Epithelial cell of proximal tubule (primary cell): ENCODE data around the gene SURF6. TPM values are rescaled to one million over a fixed set of nuclear protein-coding genes. Genes with fewer than 3 reads are reported as not detected.
A peak's percentile ranks its signal among the peaks of the same experiment; 100 is the strongest.
"Not testable (repeated sequence)": the region's sequence is repeated elsewhere in the genome, so short reads cannot be mapped to it uniquely, and the experiment has no call there.

Experiments used
- DNase-seq: peaks from one replicate; pipeline ENCODE4 v3.0.0-alpha.2; 2011; ENCODE audit warnings: low read depth
- H3K4me3 ChIP-seq: 2 replicates; pipeline ENCODE4 v1.5.1; 2011; ENCODE audit warnings: low read depth, mild to moderate bottlenecking, low read length
- total RNA-seq: library from RNA; depleted of rRNA; stranded (reverse); fragments of >200 nt; gene quantifications from 2 replicates; pipeline ENCODE4 v1.2.3, GENCODE V29; 2015
- TF ChIP-seq, protein P1 (sequence below): conservative IDR thresholded peaks from 2 replicates; pipeline ENCODE4 v1.5.1; 2012; ENCODE audit warnings: low read depth, mild to moderate bottlenecking, low read length

SURF6 gene
- total RNA-seq, 1 donor from 2014 or later = 16.7 TPM

DNA sequence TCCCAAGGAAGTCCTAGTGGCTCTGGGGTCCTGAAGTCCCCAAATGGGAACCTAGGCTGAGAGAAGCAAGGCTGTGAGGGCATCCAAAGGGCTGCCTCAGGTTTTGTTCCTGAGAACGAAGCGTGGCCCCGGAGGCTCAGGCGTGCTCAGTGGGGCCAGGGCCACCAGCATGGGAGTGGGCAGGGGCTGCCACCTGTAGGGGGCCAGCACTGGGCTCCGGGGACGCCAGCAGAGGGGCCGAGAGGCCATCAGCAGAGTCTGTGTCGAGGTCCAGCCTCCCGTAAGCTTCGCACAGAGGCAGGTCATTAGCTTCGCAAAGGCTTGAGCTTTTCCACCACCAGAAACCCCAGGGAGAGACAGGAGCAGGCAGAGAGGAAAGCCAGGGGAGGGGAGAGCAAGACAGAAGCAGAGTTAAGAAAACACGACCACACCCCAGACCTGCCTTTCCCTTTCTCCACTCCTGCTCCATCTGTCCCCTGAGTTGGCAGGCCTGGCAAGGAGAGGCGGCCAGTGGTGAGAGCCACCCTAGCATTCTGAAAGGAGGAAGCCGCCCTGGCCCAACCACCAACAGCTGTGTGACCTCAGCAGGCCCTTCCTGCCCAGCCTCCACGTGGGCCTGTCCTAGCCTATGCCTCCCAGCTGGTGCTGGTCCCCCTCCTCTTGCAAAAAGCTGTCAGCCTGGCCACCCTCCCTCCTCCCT is 5.5 kb upstream of the SURF6 start:
- TF ChIP-seq, protein P1, sequence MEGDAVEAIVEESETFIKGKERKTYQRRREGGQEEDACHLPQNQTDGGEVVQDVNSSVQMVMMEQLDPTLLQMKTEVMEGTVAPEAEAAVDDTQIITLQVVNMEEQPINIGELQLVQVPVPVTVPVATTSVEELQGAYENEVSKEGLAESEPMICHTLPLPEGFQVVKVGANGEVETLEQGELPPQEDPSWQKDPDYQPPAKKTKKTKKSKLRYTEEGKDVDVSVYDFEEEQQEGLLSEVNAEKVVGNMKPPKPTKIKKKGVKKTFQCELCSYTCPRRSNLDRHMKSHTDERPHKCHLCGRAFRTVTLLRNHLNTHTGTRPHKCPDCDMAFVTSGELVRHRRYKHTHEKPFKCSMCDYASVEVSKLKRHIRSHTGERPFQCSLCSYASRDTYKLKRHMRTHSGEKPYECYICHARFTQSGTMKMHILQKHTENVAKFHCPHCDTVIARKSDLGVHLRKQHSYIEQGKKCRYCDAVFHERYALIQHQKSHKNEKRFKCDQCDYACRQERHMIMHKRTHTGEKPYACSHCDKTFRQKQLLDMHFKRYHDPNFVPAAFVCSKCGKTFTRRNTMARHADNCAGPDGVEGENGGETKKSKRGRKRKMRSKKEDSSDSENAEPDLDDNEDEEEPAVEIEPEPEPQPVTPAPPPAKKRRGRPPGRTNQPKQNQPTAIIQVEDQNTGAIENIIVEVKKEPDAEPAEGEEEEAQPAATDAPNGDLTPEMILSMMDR = no peak
- DNase-seq = no peak
- no peak overlapping the region for H3K4me3 ChIP-seq

DNA sequence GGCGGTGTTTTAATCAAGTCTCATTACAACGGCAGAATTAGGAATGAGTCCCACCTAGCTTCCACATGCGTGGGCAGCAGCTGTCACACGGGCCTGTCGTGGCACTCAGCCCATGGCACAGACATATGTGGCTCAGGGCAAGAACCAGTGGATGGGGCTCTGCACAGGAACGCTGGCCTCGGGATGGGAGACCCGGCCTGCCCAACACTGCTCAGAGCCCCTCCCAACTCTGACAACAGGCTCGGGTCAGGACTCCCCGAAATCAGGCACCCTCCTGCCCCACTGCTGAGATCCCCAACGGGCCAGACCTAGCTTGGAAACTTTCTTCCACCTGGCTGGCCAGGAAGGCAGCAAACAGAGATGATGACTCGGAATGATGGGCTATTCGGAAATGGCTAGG is 4.9 kb upstream of the SURF6 start:
- no peak for DNase-seq
- TF ChIP-seq, protein P1 = no peak
- no peak overlapping the region for H3K4me3 ChIP-seq

DNA sequence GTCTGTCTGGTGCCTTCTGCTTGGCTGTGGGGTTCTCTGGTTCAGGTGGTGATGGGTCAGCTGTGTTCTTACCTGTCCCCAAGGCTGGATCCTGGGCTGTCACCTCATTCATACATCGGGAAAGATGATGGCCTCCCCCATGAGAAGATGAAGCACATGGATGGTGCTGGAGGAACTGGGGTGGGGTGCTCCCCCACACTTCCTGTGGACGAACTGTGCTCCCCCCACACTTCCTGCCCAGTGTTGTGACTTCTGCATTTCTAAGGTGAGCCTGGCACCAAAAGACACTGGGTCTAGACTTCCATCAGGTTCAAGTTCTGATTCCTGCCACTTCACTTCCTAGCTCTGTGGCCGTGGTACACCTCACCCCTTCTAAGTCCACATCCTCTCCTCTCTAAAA is 4.3 kb upstream of the SURF6 start:
- DNase-seq = no peak
- no peak overlapping the region for H3K4me3 ChIP-seq
- TF ChIP-seq, protein P1 = no peak

DNA sequence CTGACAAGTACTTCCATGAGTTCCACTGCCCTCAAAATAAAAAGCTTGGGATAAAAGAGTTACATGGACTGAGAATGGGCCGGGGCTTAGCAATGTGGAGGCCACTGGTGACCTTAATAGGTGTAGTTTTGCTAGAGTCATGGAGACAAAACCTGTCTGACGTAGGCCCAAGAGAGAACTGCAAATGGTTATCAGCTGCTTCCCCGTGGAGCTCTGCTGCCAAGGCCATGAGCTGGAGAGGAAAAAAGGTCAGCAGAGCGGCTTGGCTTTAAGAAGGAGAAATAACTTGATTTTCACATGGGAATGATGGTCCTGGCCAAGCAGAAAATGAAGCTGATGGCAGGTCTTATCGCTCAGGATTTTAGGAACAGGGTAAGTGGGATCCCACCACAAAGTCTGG is 3.7 kb upstream of the SURF6 start:
- no peak overlapping the region for H3K4me3 ChIP-seq
- DNase-seq = no peak
- TF ChIP-seq, protein P1 = no peak

DNA sequence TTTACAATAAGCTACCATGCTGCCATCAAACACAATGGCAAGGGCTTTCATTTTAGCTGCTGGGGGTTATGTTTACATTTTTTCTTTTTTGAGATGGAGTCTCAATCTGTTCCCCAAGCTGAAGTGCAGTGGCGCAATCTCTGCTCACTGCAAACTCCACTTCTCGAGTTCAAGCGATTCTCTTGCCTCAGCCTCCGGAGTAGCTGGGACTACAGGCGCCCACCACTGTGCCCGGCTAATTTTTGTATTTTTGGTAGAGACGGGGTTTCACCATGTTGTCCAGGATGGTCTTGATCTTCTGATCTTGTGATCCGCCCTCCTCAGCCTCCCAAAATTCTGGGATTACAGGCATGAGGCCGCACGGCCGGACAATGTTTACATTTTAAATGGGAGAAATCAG is 1.1 kb downstream of the SURF6 start:
- DNase-seq = not testable (repeated sequence)
- peak overlapping the region; percentile 98 for H3K4me3 ChIP-seq

DNA sequence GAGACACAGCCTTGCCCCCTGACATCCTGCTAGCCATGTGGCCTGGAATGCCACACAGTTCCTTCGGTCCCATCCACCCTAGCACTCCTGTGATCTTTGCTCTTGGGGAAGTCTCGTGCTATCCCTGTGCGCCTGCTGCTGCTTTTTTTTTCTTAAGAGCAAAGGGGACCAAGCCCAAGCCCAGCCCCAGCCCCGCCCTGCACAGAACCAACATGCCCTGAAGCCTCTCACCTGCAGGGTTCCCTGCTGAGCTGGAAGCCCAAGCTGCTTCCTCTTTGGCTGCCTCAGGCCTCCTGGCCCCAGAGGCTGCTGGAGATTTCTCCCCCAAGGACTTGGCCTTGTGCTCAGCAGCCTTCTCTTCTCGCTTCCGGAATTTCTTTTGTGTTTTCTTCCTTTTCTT is 1.8 kb downstream of the SURF6 start:
- no peak for DNase-seq
- TF ChIP-seq, protein P1 = no peak
- H3K4me3 ChIP-seq = no peak overlapping the region

DNA sequence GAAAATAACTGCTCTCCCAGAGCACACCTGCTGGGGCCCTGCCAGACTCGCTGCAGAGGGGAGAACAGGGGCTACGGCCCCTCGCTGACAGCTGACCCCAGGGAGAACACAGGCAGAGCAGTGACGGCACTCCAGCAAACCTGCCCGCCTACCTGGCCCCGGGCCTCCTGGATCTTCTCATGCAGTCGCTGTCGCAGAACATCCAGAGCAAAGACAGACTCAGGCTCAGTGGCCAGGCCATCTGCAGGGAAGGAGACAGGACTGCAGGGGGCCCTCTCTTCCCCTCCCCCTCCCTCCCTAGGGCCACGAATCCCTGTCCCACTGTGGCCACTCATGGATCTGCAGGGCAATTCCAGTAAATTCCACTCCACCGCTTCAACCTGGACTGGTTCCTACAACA is 2.4 kb downstream of the SURF6 start:
- TF ChIP-seq, protein P1 = peak; percentile 23
- H3K4me3 ChIP-seq = no peak overlapping the region
- no peak for DNase-seq
